T47D (cell line): Measurements from ENCODE around the gene GPR75.
"Not testable (repeated sequence)": the region's sequence is repeated elsewhere in the genome, so short reads cannot be mapped to it uniquely, and the experiment has no call there.

Source experiments
- DNase-seq, 2 experiments: peaks; one replicate each; pipeline versions ENCODE4 v3.0.0 to v3.0.0-alpha.2; 2011 to 2012; ENCODE audit warnings: low read depth in 1 of 2, low spot score in 1 of 2
- JUND ChIP-seq: IDR thresholded peaks from 2 replicates; pipeline ENCODE4 v1.6.1; 2012; ENCODE audit warnings: low read depth
- in situ Hi-C: cut with HindIII; loops from 2 replicates; pipeline ENCODE4 v1.10.0; 2016; ENCODE audit warnings: low sequenced_read_pairs, low pct_unique_long_range_greater_than_20kb

GPR75 gene

GRCh38 chr2:53842891-53843290, 16.9 kb downstream of the GPR75 start:
- no peak for DNase-seq
- in situ Hi-C loops = no loop called here
- TF ChIP-seq JUND = no peak

DNA sequence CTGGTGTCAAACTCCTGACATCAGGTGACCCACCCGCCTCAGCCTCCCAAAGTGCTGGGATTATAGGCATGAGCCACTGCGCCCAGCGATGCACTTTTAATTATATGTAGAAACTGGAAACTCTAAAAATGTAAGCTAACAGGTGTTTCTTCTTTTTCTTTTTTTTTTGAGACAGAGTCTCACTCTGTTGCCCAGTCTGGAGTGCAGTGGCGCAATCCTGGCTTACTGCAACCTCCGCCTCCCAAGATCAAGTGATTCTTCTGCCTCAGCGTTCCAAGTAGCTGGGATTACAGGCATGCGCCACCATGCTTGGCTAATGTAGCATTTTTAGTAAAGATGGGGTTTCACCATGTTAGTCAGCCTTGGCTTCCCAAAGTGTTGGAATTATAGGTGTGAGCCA, 18.1 kb downstream of the GPR75 start:
- DNase-seq, in situ Hi-C loops: not testable (repeated sequence)

- in situ Hi-C loops = no loop called here
- no peak for DNase-seq
- no peak for TF ChIP-seq JUND
Observed at GRCh38 chr2:53840580-53840979, 19.2 kb downstream of the GPR75 start.

- in situ Hi-C loops, DNase-seq: not testable (repeated sequence)
Observed at GRCh38 chr2:53829980-53830290, 29.8 kb downstream of the GPR75 start.

- in situ Hi-C loops = no loop called here
- TF ChIP-seq JUND = no peak
- no peak for DNase-seq
Observed at GRCh38 chr2:53829273-53829979, 30.3 kb downstream of the GPR75 start.

DNA sequence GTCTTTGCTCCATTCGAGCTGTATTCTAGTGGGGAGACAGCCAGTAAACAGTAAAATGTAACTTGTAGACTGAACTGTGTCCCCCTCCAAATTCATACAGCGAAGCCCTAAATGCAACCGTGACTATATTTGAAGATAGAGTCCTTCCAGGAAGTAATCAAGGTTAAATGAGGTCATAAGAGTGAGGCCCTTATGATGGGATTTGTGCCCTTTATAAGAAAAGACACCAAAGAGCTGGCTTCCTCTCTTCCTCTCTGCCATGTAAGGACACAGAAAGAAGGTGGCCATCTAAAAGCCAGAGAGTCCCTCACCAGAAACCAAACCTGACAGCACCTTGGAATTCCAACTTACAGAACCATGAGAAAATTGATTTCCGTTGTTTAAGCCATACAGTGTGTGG, 31.4 kb downstream of the GPR75 start:
- in situ Hi-C loops = no loop called here
- DNase-seq = no peak
- no peak for TF ChIP-seq JUND

DNA sequence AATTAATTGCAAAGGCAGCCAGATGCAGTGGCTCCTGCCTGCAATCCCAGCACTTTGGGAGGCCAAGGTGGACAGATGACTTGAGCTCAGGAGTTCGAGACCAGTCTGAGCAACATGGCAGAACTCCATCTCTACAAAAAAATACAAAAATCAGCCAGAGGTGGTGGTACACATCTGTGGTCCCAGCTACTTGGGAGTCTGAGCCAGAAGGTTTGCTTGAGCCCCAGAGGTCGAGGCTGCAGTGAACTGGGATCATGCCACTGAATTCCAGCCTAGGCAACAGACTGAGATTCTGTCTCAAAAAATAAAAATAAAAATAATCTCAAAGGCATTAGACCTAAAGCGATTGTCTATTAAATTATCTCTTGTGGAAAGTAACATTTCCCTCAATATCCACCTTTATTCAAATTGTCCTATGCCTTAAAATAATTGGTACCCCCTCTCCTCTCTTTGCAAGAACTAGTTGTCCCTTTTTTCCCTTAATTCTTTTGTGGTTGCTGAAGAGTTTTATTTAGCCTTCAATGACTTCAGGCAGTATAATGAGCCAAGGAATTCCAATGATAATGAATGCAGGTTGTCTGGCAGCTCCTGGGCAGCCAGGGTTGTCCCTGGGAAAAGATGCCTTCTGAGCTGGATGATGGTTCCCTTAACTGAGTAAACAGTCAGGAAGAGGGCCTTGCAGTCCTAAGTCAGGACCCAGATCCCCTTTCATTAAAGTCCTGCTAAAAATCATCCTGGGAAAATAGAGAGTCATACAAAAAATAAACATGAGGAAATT, 32.2 kb downstream of the GPR75 start:
- no peak for TF ChIP-seq JUND
- DNase-seq = no peak
- in situ Hi-C loops = no loop called here

- DNase-seq = no peak
- TF ChIP-seq JUND = no peak
- in situ Hi-C loops = no loop called here
Observed at GRCh38 chr2:53826587-53827397, 33.0 kb downstream of the GPR75 start.

- in situ Hi-C loops = no loop called here
- no peak for DNase-seq
- TF ChIP-seq JUND = no peak
Observed at GRCh38 chr2:53826030-53826410, 33.7 kb downstream of the GPR75 start.

DNA sequence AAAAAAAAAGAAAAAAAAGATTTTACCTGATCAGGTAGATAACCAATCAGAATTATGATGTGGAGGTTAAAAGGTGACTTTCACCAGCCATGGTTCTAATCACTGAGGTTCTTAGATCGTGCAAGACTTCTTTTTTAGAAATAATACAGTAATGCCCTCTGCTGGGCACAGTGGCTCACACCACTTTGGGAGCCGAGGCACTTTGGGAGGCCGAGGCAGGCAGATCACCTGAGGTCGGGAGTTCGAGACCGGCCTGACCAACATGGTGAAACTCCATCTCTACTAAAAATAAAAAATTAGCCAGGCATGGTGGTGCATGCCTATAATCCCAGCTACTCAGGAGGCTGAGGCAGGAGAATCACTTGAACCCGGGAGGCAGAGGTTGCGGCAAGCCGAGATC, 36.1 kb downstream of the GPR75 start:
- in situ Hi-C loops = not testable (repeated sequence)
- DNase-seq = peak in 1 of 2 experiments; percentile 23

- DNase-seq = no peak
- TF ChIP-seq JUND = no peak
- in situ Hi-C loops = no loop called here
Observed at GRCh38 chr2:53821810-53822209, 38.0 kb downstream of the GPR75 start.

- in situ Hi-C loops = no loop called here
- no peak for TF ChIP-seq JUND
- no peak for DNase-seq
Observed at GRCh38 chr2:53820711-53821110, 39.1 kb downstream of the GPR75 start.

GRCh38 chr2:53820048-53820447, 39.7 kb downstream of the GPR75 start:
- in situ Hi-C loops = no loop called here
- DNase-seq = no peak
- TF ChIP-seq JUND = no peak
